HCT116 (cell line): ENCODE results near the gene R3HDM4. TPM values are rescaled to one million over a fixed set of nuclear protein-coding genes. Genes with fewer than 3 reads are reported as not detected.

Experiments
- ATAC-seq: fragments of 200-7000 bp; cut with Tn5 transposase; 2 replicates; pipeline ENCODE4 v1.9.1; 2020; ENCODE audit warnings: mild to moderate bottlenecking, moderate library complexity
- BruUV-seq: library from RNA; stranded (reverse); fragments of 400-500 nt; replicated peaks from 2 replicates; lab custom pipeline; 2021; lab: Mats Ljungman, UMichigan
- CTCF ChIA-PET: fragments of 300-600 bp; sonication (Branson Sonifier 250); formaldehyde crosslinking; loops from one replicate; lab custom pipeline; 2021; ENCODE audit warnings: antibody characterized with exemption; lab: Charles Lee
- POLR2A ChIA-PET: fragments of 300-600, 350-600 bp; sonication (Branson Sonifier 250); formaldehyde crosslinking; loops from one replicate; lab custom pipeline; 2021; ENCODE audit warnings: antibody characterized with exemption; lab: Charles Lee
- RAD21 ChIA-PET, 2 experiments: fragments of 300-600 bp; sonication (Branson Sonifier 250); formaldehyde crosslinking; loops; one replicate each; lab custom pipeline; 2023; ENCODE audit warnings: low total read pairs in 2 of 2; ENCODE audit not compliant: uncharacterized antibody in 2 of 2, unreplicated experiment in 2 of 2, low non-redundant PET in 1 of 2; lab: Charles Lee
- DNase-seq: peaks from one replicate; pipeline ENCODE4 v3.0.0-alpha.2; 2010; ENCODE audit warnings: low read depth, low spot score
- H2AFZ ChIP-seq: fragments of 200-600 bp; shearing (Covaris generic), sonication (generic); 2 replicates; pipeline ENCODE4 v1.6.1; 2017; ENCODE audit warnings: low read depth, mixed run types, mixed read lengths, antibody characterized with exemption, low read length; ENCODE audit not compliant: poor library complexity, severe bottlenecking
- H3K27ac ChIP-seq: 2 replicates; pipeline ENCODE4 v1.5.1; 2012; ENCODE audit warnings: low read depth, low read length
- H3K27me3 ChIP-seq: fragments of 200-600 bp; sonication (generic); 2 replicates; pipeline ENCODE4 v1.6.1; 2016; ENCODE audit warnings: mixed run types, low read length, mixed read lengths; ENCODE audit not compliant: insufficient read depth
- H3K36me3 ChIP-seq, 2 experiments: fragments of 200-500 bp in 1 of 2; fragments of 200-600 bp in 1 of 2; sonication (Bioruptor generic) in 1 of 2; sonication (generic) in 1 of 2; 2 replicates each; pipeline versions ENCODE4 v1.5.1 to v1.6.1; 2014 to 2016; ENCODE audit warnings: low read length in 2 of 2, inconsistent platforms in 1 of 2, mixed read lengths in 1 of 2, mixed run types in 1 of 2; ENCODE audit not compliant: insufficient read depth in 2 of 2, control insufficient read depth in 1 of 2
- H3K4me1 ChIP-seq, 2 experiments: fragments of 200-600 bp in 1 of 2; sonication (generic) in 1 of 2; 2 replicates each; pipeline versions ENCODE4 v1.5.1 to v1.6.1; 2012 to 2017; ENCODE audit warnings: low read length in 2 of 2, inconsistent platforms in 1 of 2, mild to moderate bottlenecking in 1 of 2, mixed read lengths in 1 of 2, mixed run types in 1 of 2, moderate library complexity in 1 of 2; ENCODE audit not compliant: insufficient read depth in 2 of 2, control insufficient read depth in 1 of 2
- H3K4me2 ChIP-seq: fragments of 200-600 bp; sonication (generic); 2 replicates; pipeline ENCODE4 v1.6.1; 2017; ENCODE audit warnings: mixed run types, low read length, mixed read lengths
- H3K4me3 ChIP-seq, 2 experiments: fragments of 200-600 bp in 1 of 2; sonication (generic) in 1 of 2; replicated peaks in 1 of 2; 2 replicates each; pipeline ENCODE4 v1.5.1; 2011 to 2016; ENCODE audit warnings: low read length in 2 of 2, control low read depth in 1 of 2, low read depth in 1 of 2, mild to moderate bottlenecking in 1 of 2, mixed read lengths in 1 of 2, mixed run types in 1 of 2
- H3K79me2 ChIP-seq: fragments of 200-600 bp; sonication (generic); 2 replicates; pipeline ENCODE4 v1.6.1; 2017; ENCODE audit warnings: mild to moderate bottlenecking, mixed run types, low read length, moderate library complexity, mixed read lengths; ENCODE audit not compliant: insufficient read depth
- H3K9ac ChIP-seq: fragments of 200-600 bp; sonication (generic); 2 replicates; pipeline ENCODE4 v1.6.1; 2016; ENCODE audit warnings: low read length, mixed read lengths
- H3K9me2 ChIP-seq: fragments of 200-600 bp; sonication (generic), shearing (Covaris generic); 2 replicates; pipeline ENCODE4 v1.6.1; 2017; ENCODE audit warnings: mixed run types, mild to moderate bottlenecking, moderate library complexity; ENCODE audit not compliant: insufficient read depth
- H3K9me3 ChIP-seq, 2 experiments: fragments of 200-500 bp in 1 of 2; fragments of 200-600 bp in 1 of 2; sonication (Bioruptor generic) in 1 of 2; sonication (generic) in 1 of 2; 2 replicates each; pipeline ENCODE4 v1.6.1; 2014 to 2017; ENCODE audit warnings: low read length in 2 of 2, mixed read lengths in 2 of 2, inconsistent platforms in 1 of 2, low read depth in 1 of 2, mild to moderate bottlenecking in 1 of 2, mixed run types in 1 of 2, moderate library complexity in 1 of 2; ENCODE audit not compliant: control insufficient read depth in 1 of 2, insufficient read depth in 1 of 2
- H4K20me1 ChIP-seq: fragments of 200-600 bp; sonication (generic), shearing (Covaris generic); 2 replicates; pipeline ENCODE4 v1.6.1; 2017; ENCODE audit warnings: mixed run types, mild to moderate bottlenecking, moderate library complexity; ENCODE audit not compliant: insufficient read depth
- EGR1 ChIP-seq: IDR thresholded peaks from 2 replicates; pipeline ENCODE4 v1.6.1; 2012; ENCODE audit warnings: low read depth
- EZH2phosphoT487 ChIP-seq: fragments of 200-600 bp; IDR thresholded peaks from 2 replicates; pipeline ENCODE4 v1.6.1; 2018; ENCODE audit warnings: antibody characterized with exemption, borderline replicate concordance
- FOSL1 ChIP-seq: IDR thresholded peaks from 2 replicates; pipeline ENCODE4 v1.6.1; 2012; ENCODE audit warnings: low read depth
- POLR2A ChIP-seq: IDR thresholded peaks from 2 replicates; pipeline ENCODE4 v1.7.0; 2011; ENCODE audit warnings: borderline replicate concordance; ENCODE audit not compliant: insufficient read depth, insufficient read length; ENCODE audit errors: extremely low read depth
- ZFX ChIP-seq: fragments of 450-650 bp; IDR thresholded peaks from 2 replicates; pipeline ENCODE4 v1.6.1; 2017
- intact Hi-C: fragments of 100-400 bp; cut with micrococcal nuclease; formaldehyde crosslinking; loops from 2 replicates; pipeline ENCODE4 v1.10.0; 2022
- total RNA-seq: library from RNA; stranded (reverse); gene quantifications from one replicate; pipeline ENCODE4 v1.2.1, GENCODE V29; 2021; ENCODE audit not compliant: unreplicated experiment
- TF ChIP-seq, protein P1 (sequence below): IDR thresholded peaks from 2 replicates; pipeline ENCODE4 v1.6.1; 2012
- TF ChIP-seq, protein P2 (sequence below): IDR thresholded peaks from 2 replicates; pipeline ENCODE4 v1.6.1; 2012
- TF ChIP-seq, protein P3 (sequence below), 3 experiments: fragments of 200-600 bp in 1 of 3; sonication (generic) in 1 of 3; IDR thresholded peaks in 2 of 3; conservative IDR thresholded peaks in 1 of 3; 2 replicates each; pipeline ENCODE4 v1.5.1; 2012 to 2017; ENCODE audit warnings: low read depth in 2 of 3, low read length in 2 of 3, antibody characterized with exemption in 1 of 3, borderline replicate concordance in 1 of 3, control low read depth in 1 of 3, mild to moderate bottlenecking in 1 of 3, mixed read lengths in 1 of 3, mixed run types in 1 of 3, moderate library complexity in 1 of 3; ENCODE audit not compliant: insufficient read depth in 1 of 3
- TF ChIP-seq, protein P4 (sequence below): IDR thresholded peaks from 2 replicates; pipeline ENCODE4 v1.6.1; 2011; ENCODE audit warnings: mild to moderate bottlenecking, low read length, moderate library complexity; ENCODE audit not compliant: insufficient replicate concordance; ENCODE audit errors: extremely low read depth

R3HDM4 gene
- total RNA-seq, 1 experiment from 2014 or later: 92.3 TPM

DNA sequence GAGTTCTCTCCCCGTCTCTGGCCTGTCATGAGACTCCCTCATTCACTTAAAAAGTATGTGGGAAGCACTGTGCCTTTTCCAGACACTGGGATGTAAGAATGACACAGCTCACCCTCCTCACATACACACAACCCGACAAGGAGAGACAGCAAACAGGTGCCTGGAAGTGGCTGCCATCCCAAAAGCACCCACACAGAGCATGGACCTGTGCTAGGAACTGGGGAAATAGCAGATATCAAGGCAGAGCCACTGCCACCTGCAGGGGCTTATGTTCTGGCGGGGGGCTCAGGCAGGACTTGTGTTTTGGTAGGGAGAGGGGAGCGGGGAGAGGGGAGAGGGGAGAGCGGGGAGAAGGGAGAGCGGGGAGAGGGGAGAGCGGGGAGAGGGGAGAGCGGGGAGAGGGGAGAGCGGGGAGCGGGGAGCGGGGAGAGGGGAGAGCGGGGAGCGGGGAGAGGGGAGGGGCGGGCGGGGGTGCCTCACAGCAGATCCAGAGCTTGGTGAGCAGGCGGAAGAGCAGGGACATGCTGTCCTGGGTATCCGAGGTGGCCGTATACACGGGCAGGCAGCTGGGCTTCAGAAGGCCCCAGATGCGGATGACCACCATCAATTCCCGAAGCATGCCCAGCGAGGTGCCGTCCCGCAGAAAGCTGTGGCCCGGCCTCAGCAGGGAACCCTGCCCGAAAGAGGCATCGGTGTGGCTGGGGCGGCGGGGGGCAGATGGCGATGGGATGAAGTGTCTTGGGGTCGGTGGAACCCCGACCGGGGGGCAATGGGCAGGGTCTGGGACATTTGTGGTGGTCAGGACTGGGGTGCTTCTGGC, 41.4 kb downstream of the R3HDM4 start:
- Histone ChIP-seq H3K27ac (peak overlapping the region; percentile 75), H2AFZ (no peak overlapping the region), H3K27me3 (no peaks in the 10 kb centered on the region), H3K9me2 (no peaks in the 10 kb centered on the region), H3K79me2 (no peaks in the 10 kb centered on the region), H3K9ac (peak overlapping the region; percentile 40), H3K4me3 (no peak overlapping the region), H3K9me3 (no peaks in the 10 kb centered on the region), H3K4me1 (peaks cover 19 to 36% of the 10 kb centered on the region in 2 experiments), H3K36me3 (peaks cover 5 to 18% of the 10 kb centered on the region in 2 experiments; a peak in 2 of 4 replicates), H3K4me2 (peak overlapping the region; percentile 61), H4K20me1 (no peaks in the 10 kb centered on the region)
- RAD21 ChIA-PET: no interaction called here
- no TSS peak for BruUV-seq
- CTCF ChIA-PET: interaction anchor here (0.7 kb wide), 1 partner anchor 101 kb away, joined by 4 read pairs; no protein-coding TSS in a partner anchor
- ATAC-seq (no peak), DNase-seq (no peak)
- TF ChIP-seq, protein P1, sequence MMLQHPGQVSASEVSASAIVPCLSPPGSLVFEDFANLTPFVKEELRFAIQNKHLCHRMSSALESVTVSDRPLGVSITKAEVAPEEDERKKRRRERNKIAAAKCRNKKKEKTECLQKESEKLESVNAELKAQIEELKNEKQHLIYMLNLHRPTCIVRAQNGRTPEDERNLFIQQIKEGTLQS: no peak
- TF ChIP-seq, protein P2, sequence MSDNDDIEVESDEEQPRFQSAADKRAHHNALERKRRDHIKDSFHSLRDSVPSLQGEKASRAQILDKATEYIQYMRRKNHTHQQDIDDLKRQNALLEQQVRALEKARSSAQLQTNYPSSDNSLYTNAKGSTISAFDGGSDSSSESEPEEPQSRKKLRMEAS: no peak
- TF ChIP-seq EGR1: no peak
- TF ChIP-seq POLR2A: no peak
- TF ChIP-seq, protein P3, sequence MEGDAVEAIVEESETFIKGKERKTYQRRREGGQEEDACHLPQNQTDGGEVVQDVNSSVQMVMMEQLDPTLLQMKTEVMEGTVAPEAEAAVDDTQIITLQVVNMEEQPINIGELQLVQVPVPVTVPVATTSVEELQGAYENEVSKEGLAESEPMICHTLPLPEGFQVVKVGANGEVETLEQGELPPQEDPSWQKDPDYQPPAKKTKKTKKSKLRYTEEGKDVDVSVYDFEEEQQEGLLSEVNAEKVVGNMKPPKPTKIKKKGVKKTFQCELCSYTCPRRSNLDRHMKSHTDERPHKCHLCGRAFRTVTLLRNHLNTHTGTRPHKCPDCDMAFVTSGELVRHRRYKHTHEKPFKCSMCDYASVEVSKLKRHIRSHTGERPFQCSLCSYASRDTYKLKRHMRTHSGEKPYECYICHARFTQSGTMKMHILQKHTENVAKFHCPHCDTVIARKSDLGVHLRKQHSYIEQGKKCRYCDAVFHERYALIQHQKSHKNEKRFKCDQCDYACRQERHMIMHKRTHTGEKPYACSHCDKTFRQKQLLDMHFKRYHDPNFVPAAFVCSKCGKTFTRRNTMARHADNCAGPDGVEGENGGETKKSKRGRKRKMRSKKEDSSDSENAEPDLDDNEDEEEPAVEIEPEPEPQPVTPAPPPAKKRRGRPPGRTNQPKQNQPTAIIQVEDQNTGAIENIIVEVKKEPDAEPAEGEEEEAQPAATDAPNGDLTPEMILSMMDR (IDR thresholded peaks at IDR 0.05 in 2 of 3, conservative IDR thresholded peaks at IDR 0.05 in 1 of 3; ENCODE audit: borderline replicate concordance in 1 of 3, insufficient read depth in 1 of 3, low read depth in 2 of 3, low read length in 2 of 3): no peak
- TF ChIP-seq EZH2phosphoT487: no peak
- TF ChIP-seq, protein P4, sequence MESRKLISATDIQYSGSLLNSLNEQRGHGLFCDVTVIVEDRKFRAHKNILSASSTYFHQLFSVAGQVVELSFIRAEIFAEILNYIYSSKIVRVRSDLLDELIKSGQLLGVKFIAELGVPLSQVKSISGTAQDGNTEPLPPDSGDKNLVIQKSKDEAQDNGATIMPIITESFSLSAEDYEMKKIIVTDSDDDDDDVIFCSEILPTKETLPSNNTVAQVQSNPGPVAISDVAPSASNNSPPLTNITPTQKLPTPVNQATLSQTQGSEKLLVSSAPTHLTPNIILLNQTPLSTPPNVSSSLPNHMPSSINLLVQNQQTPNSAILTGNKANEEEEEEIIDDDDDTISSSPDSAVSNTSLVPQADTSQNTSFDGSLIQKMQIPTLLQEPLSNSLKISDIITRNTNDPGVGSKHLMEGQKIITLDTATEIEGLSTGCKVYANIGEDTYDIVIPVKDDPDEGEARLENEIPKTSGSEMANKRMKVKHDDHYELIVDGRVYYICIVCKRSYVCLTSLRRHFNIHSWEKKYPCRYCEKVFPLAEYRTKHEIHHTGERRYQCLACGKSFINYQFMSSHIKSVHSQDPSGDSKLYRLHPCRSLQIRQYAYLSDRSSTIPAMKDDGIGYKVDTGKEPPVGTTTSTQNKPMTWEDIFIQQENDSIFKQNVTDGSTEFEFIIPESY: no peak
- no peak for TF ChIP-seq ZFX
- no peak for TF ChIP-seq FOSL1
- POLR2A ChIA-PET: interaction anchor here (1.4 kb wide), 1 partner anchor 21 kb away, joined by 5 read pairs; the partner anchor contains the start of genes MED16 and RNU6-9
- intact Hi-C loops: no loop called here
